SU-DHL-6 (cell line): ENCODE measurements around the gene CBFB.

Source experiments
- CTCF ChIP-seq: fragments of 200-600 bp; sonication (generic); IDR thresholded peaks from one replicate; pipeline ENCODE4 v1.5.1; 2017; ENCODE audit warnings: antibody characterized with exemption, mild to moderate bottlenecking, low read length, moderate library complexity; ENCODE audit not compliant: insufficient read depth, poor library complexity, severe bottlenecking
- EZH2phosphoT487 ChIP-seq: fragments of 200-600 bp; sonication (generic), shearing (Covaris generic); conservative IDR thresholded peaks from 2 replicates; pipeline ENCODE4 v1.6.1; 2018; ENCODE audit warnings: mild to moderate bottlenecking, antibody characterized with exemption, low read length, moderate library complexity, mixed read lengths

- TF ChIP-seq CTCF = no peak
- no peak for TF ChIP-seq EZH2phosphoT487
Measured at GRCh38 chr16:67104845-67105244, 75.9 kb downstream of the CBFB start.
